ENCODE data around the gene HEXIM2. TPM values are rescaled to one million over a fixed set of nuclear protein-coding genes. Genes with fewer than 3 reads are reported as not detected.

The HEXIM2 gene
- total RNA-seq, 2 donors from 2014 or later, result 4.2 to 4.4 TPM

GRCh38 chr17:45150911-45151809, 10.5 kb upstream of the HEXIM2 start:
- intact Hi-C loops (cut with DNase I), result loop anchor here in 1 of 2 donors (5.0 kb wide), 1 partner anchor 46 kb away; no protein-coding TSS in a partner anchor
- no peak for ATAC-seq

GRCh38 chr17:45155029-45155428, 6.6 kb upstream of the HEXIM2 start:
- DNase-seq, result no peak
- ATAC-seq, result no peak
- intact Hi-C loops (cut with DNase I), result no loop called here

More at GRCh38 chr17:45150911-45151809, 10.5 kb upstream of the HEXIM2 start:
- no peak for DNase-seq

GRCh38 chr17:45155483-45155882, 6.2 kb upstream of the HEXIM2 start:
- ATAC-seq (no peak), DNase-seq (no peak)
- intact Hi-C loops (cut with DNase I), result no loop called here

- intact Hi-C loops (cut with DNase I), result no loop called here
- DNase-seq (no peak), ATAC-seq (no peak)
These were observed 5.4 kb upstream of the HEXIM2 start for GRCh38 chr17:45156242-45156641.

- intact Hi-C loops (cut with DNase I), result loop anchor here in 1 of 2 donors (1.0 kb wide), 1 partner anchor 11 kb away; no protein-coding TSS in a partner anchor
- DNase-seq (peak; percentile 81), ATAC-seq (peak; percentile 69 to 75)
These were observed 1.0 kb upstream of the HEXIM2 start for GRCh38 chr17:45160447-45161287.

- DNase-seq, result no peak
- intact Hi-C loops (cut with DNase I), result no loop called here
- peak in 1 of 2 donors; percentile 0 for ATAC-seq
These were observed 481 bp downstream of the HEXIM2 start for GRCh38 chr17:45162025-45162687.

- intact Hi-C loops (cut with DNase I), result no loop called here
- DNase-seq (no peak), ATAC-seq (no peak)
These were observed 3.1 kb downstream of the HEXIM2 start for GRCh38 chr17:45164734-45165269.

- intact Hi-C loops (cut with DNase I), result no loop called here
- DNase-seq (no peak), ATAC-seq (no peak)
These were observed 7.5 kb downstream of the HEXIM2 start for GRCh38 chr17:45168991-45169752.

- no peak for DNase-seq
- ATAC-seq, result peak; percentile 51 to 54
- intact Hi-C loops (cut with DNase I), result no loop called here
These were observed 8.7 kb downstream of the HEXIM2 start for GRCh38 chr17:45170280-45170930.

GRCh38 chr17:45170931-45171337, 9.3 kb downstream of the HEXIM2 start:
- peak; percentile 81 for DNase-seq
- intact Hi-C loops (cut with DNase I), result no loop called here

GRCh38 chr17:45171338-45172231, 9.9 kb downstream of the HEXIM2 start:
- peak; percentile 43 for DNase-seq
- intact Hi-C loops (cut with DNase I), result no loop called here
- peak; percentile 9 to 13 for ATAC-seq

More at GRCh38 chr17:45170931-45171337, 9.3 kb downstream of the HEXIM2 start:
- peak; percentile 84 to 85 for ATAC-seq

GRCh38 chr17:45172232-45172540, 10.5 kb downstream of the HEXIM2 start:
- intact Hi-C loops (cut with DNase I), result no loop called here
- DNase-seq (no peak), ATAC-seq (no peak)

GRCh38 chr17:45172541-45173286, 11.0 kb downstream of the HEXIM2 start:
- intact Hi-C loops (cut with DNase I), result no loop called here
- ATAC-seq (peak; percentile 79 to 83), DNase-seq (peak; percentile 57)

GRCh38 chr17:45175759-45176115, 14.1 kb downstream of the HEXIM2 start:
- DNase-seq, result no peak
- intact Hi-C loops (cut with DNase I), result no loop called here
- no peak for ATAC-seq

GRCh38 chr17:45177563-45177962, 15.9 kb downstream of the HEXIM2 start:
- ATAC-seq (no peak), DNase-seq (no peak)
- intact Hi-C loops (cut with DNase I), result no loop called here

GRCh38 chr17:45184144-45184543, 22.5 kb downstream of the HEXIM2 start:
- no peak for ATAC-seq
- no peak for DNase-seq
- intact Hi-C loops (cut with DNase I), result no loop called here

Data from left cardiac atrium (tissue), 4 donors.